WI38 (cell line): Measurements from ENCODE around the gene BEGAIN.

Experiments
- H3K4me3 ChIP-seq: 2 replicates; pipeline ENCODE4 v1.5.1; 2011; ENCODE audit warnings: low read depth, mild to moderate bottlenecking, control low read depth, low read length
- TF ChIP-seq, protein P1 (sequence below): IDR thresholded peaks from 2 replicates; pipeline ENCODE4 v1.5.1; 2012; ENCODE audit warnings: low read depth, mild to moderate bottlenecking, control low read depth, low read length

Gene BEGAIN

DNA sequence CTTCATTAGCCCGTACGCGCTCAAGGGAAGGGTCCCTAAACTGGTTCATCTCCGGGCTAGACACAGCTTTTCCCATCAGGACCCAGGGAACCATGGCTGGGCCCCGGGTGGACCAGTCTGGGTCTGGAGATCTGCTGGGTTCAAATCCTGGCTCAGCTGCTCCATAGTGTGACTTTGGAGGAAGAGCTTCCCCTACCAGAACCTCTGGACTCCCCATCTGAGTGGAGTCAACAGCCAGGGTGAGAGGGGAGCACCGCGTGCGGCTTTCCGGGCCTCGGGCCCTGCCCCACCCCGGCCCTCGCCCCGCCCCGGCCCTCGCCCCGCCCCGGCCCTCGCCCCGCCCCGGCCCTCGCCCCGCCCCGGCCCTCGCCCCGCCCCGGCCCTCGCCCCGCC is 41.2 kb downstream of the BEGAIN start:
- H3K4me3 ChIP-seq, result no peak overlapping the region
- TF ChIP-seq, protein P1, sequence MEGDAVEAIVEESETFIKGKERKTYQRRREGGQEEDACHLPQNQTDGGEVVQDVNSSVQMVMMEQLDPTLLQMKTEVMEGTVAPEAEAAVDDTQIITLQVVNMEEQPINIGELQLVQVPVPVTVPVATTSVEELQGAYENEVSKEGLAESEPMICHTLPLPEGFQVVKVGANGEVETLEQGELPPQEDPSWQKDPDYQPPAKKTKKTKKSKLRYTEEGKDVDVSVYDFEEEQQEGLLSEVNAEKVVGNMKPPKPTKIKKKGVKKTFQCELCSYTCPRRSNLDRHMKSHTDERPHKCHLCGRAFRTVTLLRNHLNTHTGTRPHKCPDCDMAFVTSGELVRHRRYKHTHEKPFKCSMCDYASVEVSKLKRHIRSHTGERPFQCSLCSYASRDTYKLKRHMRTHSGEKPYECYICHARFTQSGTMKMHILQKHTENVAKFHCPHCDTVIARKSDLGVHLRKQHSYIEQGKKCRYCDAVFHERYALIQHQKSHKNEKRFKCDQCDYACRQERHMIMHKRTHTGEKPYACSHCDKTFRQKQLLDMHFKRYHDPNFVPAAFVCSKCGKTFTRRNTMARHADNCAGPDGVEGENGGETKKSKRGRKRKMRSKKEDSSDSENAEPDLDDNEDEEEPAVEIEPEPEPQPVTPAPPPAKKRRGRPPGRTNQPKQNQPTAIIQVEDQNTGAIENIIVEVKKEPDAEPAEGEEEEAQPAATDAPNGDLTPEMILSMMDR, result no peak

DNA sequence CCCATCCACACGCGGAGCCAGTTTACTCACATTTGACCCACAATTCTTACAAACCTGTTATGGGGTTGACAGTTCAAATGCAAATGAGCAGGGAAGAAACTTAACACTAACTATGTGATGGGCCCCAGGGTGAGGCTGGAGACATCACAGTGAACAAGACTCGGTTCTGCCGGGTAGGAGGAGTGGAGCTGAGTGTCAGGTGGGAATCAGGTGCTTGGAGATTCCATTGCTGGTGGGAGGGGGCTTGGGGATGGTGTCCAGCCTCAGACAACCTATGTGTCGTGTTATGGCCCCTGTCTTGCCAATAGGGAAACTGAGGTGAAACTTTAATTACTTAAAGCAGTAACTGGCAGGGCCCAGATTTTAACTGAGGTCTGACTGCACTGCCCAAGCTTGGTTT is 41.9 kb downstream of the BEGAIN start:
- TF ChIP-seq, protein P1, result no peak

DNA sequence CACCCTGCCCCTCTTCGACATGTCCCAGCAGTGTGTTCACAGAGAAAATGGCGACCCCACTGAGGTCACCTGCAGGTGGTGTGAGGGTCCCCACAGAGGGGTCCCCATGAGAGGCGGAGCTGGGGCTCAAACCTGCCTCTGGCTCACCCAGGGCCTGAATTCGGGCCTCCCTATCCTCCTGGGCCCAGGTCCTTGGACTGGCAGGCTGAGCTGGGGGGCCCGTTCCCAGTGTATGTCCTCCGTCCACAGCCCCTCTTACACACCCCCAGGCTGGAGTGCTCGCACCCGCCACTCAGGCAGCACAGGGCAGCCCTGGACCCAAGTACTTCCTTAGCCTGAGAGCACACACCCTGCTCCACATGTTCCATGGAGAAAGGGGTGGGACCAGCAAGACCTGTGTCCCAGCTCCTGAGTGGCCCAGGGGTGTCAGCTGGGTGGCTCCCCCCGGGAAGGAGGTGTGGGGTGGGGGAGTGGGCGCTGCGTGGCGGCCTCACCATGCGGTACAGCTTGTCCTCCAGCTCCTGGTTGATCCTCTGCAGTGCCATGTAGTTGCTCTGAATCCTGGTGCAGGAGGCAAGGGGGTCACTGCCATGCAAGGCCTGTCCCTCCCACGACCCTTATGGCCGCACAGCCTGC is 42.6 kb downstream of the BEGAIN start:
- no peak overlapping the region for H3K4me3 ChIP-seq
- TF ChIP-seq, protein P1, result no peak

More for the DNA sequence above, 41.9 kb downstream of the BEGAIN start:
- no peak overlapping the region for H3K4me3 ChIP-seq

DNA sequence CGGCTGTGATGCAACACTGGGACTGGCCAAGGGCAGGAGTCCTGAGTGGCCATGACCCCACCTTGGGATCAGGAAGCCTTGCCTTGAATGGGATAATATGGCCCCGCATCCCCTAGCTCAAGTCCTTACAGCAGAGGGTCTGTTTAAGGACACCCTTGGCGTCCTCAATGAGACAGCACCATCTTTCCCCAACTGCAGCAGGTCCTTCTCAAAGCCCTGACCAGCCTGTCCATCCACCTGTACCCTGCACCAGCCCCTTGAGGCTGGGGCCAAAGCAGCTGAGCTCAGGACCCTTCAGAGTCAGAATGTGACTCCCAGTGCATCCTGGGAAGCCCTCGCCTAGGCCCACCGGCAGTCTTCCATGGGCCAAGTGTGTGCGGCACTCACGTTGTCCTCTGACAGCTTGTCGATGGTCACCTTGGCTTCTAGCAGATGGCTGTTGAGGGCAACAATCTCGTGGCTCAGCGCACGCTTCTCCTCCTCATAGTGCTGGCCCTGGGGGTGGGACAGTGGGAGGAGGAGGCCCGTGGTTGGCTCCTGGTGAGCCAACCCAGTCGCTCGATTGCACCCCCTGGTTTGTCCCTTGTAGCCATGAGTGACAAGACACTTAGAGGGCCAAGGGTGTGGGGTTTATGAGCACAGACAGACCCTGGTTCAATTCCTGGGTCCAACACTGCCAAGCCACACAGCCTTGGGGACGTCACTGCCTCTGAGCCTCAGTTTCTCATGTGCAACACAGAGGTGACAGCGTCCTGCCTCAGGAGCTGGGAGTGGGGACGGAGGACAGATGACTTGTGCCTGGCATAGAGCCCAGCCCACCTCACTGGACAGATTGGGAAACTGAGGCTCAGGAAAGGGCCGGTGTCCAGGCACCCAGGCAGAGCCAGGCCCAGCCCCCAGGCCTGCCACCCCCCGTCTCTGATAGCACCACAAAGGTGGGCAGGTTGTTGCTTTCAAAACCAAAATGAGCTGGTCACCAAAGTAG is 43.5 kb downstream of the BEGAIN start:
- TF ChIP-seq, protein P1, result no peak
- no peak overlapping the region for H3K4me3 ChIP-seq

- H3K4me3 ChIP-seq, result no peak overlapping the region
- TF ChIP-seq, protein P1, result no peak
Measured at GRCh38 chr14:100542619-100543205, 44.5 kb downstream of the BEGAIN start.

DNA sequence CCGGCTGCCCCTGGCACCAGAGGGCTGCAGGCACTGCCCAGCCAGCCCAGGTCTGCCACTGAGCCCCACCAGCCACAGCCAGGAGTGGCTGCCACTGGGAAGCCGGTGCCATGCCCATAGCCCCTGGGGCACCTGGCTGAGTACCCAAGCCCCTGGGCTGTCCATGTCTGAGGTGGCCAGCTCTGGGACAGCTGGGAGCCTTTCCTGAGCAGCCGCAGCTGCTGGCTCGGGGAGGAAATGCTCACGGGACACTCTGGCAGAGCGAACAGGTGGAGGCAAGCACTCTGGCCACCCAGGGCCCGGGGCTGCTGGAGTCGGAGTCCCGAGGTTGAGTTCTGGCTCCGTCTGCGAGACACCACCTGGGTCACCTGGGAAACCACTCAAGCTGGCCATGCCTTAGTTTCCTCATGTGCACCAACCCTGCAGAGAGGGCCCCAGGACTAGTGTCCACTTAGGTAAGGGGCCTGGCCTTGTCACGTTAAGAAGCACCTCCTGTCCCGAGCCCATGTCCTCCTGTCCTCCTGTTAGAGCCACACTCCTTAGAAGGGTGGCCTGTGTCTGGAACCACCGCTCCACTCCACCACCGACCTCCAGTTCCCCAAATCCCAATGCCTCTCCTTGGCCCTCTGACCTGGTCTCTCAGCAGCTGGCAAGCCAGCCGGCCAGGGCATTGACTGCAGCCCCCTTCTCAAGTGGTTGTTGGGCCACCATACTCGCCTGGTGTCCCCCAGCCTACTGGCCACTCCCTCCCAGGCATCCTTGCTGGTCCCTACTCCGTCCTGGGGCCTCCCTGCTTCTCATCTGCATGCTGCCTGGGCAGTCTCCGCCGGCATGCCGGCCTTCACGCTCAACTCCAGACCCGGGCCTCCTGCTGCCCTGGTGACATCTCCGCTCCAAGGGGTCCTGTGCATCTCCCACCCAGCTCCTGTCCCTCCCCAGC is 45.3 kb downstream of the BEGAIN start:
- no peak overlapping the region for H3K4me3 ChIP-seq

More for the DNA sequence above, 45.3 kb downstream of the BEGAIN start:
- TF ChIP-seq, protein P1, result no peak
